Fibroblast of lung (primary cell): Measurements from ENCODE around the gene TPCN2.

Experiments used
- EZH2 ChIP-seq: IDR thresholded peaks from 2 replicates; pipeline ENCODE4 v1.5.1; 2012; ENCODE audit warnings: low read length, control low read depth, mild to moderate bottlenecking; ENCODE audit errors: missing control alignments
- TF ChIP-seq, protein P1 (sequence below), 2 donors: IDR thresholded peaks in 1 of 2; conservative IDR thresholded peaks in 1 of 2; 1 replicate in 1 of 2; 2 replicates in 1 of 2; pipeline ENCODE4 v1.5.1; 2011 to 2012; ENCODE audit warnings: low read length in 2 of 2, control low read depth in 1 of 2, inconsistent platforms in 1 of 2, low read depth in 1 of 2, mild to moderate bottlenecking in 1 of 2

DNA sequence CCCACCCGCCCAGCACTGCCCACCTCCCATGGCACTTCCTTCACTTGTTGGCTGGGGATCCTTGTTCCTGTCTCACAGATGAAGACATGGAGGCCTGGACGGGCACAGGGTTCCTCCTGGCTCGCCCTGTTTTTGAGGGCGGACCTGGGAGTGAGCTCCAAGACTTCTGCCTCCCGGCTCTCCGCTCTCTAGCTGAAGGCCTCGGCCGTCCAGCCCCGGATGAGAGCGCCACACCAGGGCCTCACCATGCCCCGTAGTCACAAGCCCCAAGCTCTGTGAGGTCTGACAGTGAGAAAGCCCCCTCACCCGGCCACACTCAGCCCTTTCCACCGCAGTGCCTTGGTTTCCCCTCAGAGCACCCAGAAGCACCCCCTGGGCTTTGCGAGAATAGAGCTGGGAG, 9.1 kb downstream of the TPCN2 start:
- TF ChIP-seq, protein P1, sequence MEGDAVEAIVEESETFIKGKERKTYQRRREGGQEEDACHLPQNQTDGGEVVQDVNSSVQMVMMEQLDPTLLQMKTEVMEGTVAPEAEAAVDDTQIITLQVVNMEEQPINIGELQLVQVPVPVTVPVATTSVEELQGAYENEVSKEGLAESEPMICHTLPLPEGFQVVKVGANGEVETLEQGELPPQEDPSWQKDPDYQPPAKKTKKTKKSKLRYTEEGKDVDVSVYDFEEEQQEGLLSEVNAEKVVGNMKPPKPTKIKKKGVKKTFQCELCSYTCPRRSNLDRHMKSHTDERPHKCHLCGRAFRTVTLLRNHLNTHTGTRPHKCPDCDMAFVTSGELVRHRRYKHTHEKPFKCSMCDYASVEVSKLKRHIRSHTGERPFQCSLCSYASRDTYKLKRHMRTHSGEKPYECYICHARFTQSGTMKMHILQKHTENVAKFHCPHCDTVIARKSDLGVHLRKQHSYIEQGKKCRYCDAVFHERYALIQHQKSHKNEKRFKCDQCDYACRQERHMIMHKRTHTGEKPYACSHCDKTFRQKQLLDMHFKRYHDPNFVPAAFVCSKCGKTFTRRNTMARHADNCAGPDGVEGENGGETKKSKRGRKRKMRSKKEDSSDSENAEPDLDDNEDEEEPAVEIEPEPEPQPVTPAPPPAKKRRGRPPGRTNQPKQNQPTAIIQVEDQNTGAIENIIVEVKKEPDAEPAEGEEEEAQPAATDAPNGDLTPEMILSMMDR (conservative IDR thresholded peaks at IDR 0.05 in 1 of 2, IDR thresholded peaks at IDR 0.05 in 1 of 2; ENCODE audit: low read depth in 1 of 2, low read length in 2 of 2) = no peak
- TF ChIP-seq EZH2 = no peak
